Hepatocyte (in vitro differentiated cells): Measurements from ENCODE around the gene ZEB2. TPM values are rescaled to one million over a fixed set of nuclear protein-coding genes. Genes with fewer than 3 reads are reported as not detected.

Experiments used
- DNase-seq: peaks from one replicate; pipeline ENCODE4 v3.0.0-alpha.2; 2016; ENCODE audit warnings: low spot score
- H2AFZ ChIP-seq: fragments of 200-600 bp; sonication (generic); 2 replicates; pipeline ENCODE4 v1.6.0; 2016; ENCODE audit warnings: antibody characterized with exemption, mild to moderate bottlenecking
- H3K27ac ChIP-seq: fragments of 200-600 bp; sonication (generic); 2 replicates; pipeline ENCODE4 v1.5.1; 2016; ENCODE audit warnings: mild to moderate bottlenecking
- H3K27me3 ChIP-seq: fragments of 200-600 bp; sonication (generic); 2 replicates; pipeline ENCODE4 v1.6.1; 2016
- H3K36me3 ChIP-seq: fragments of 200-600 bp; sonication (generic); replicated peaks from 2 replicates; pipeline ENCODE4 v1.5.1; 2016; ENCODE audit warnings: low read depth; ENCODE audit not compliant: insufficient read depth
- H3K4me1 ChIP-seq: fragments of 200-600 bp; sonication (generic); 2 replicates; pipeline ENCODE4 v1.5.1; 2016; ENCODE audit warnings: mild to moderate bottlenecking, moderate library complexity; ENCODE audit not compliant: insufficient read depth
- H3K4me2 ChIP-seq: fragments of 200-600 bp; sonication (generic); 2 replicates; pipeline ENCODE4 v1.6.0; 2016
- H3K4me3 ChIP-seq: fragments of 200-600 bp; sonication (generic); 2 replicates; pipeline ENCODE4 v1.5.1; 2016; ENCODE audit warnings: mild to moderate bottlenecking
- H3K79me2 ChIP-seq: fragments of 200-600 bp; sonication (generic); 2 replicates; pipeline ENCODE4 v1.6.0; 2017; ENCODE audit warnings: mild to moderate bottlenecking
- H3K9me2 ChIP-seq: fragments of 200-600 bp; sonication (generic); replicated peaks from 2 replicates; pipeline ENCODE4 v1.6.0; 2017; ENCODE audit warnings: mild to moderate bottlenecking; ENCODE audit not compliant: insufficient read depth
- H3K9me3 ChIP-seq: fragments of 200-600 bp; sonication (generic); 2 replicates; pipeline ENCODE4 v1.5.1; 2016; ENCODE audit warnings: low read depth, mild to moderate bottlenecking
- H4K20me1 ChIP-seq: fragments of 200-600 bp; sonication (generic); 2 replicates; pipeline ENCODE4 v1.6.0; 2016; ENCODE audit warnings: mild to moderate bottlenecking; ENCODE audit not compliant: insufficient read depth, poor library complexity, severe bottlenecking
- CTCF ChIP-seq: fragments of 200-600 bp; sonication (generic); IDR thresholded peaks from 2 replicates; pipeline ENCODE4 v1.5.1; 2016; ENCODE audit warnings: antibody characterized with exemption, mild to moderate bottlenecking; ENCODE audit not compliant: poor library complexity
- EZH2 ChIP-seq: fragments of 200-600 bp; sonication (generic); IDR thresholded peaks from 2 replicates; pipeline ENCODE4 v1.6.1; 2016; ENCODE audit warnings: antibody characterized with exemption, mild to moderate bottlenecking, borderline replicate concordance
- EZH2phosphoT487 ChIP-seq: fragments of 200-600 bp; sonication (generic); IDR thresholded peaks from one replicate; pipeline ENCODE4 v1.6.1; 2018; ENCODE audit warnings: antibody characterized with exemption, mild to moderate bottlenecking, low read depth, moderate library complexity; ENCODE audit not compliant: unreplicated experiment, severe bottlenecking
- WGBS: methylation state at CpG from one replicate; pipeline ENCODE4 v1.1.6; 2016; ENCODE audit warnings: low lambda C conversion rate; ENCODE audit errors: missing lambda C conversion rate; 5-methylcytosine and 5-hydroxymethylcytosine counted together
- polyA plus RNA-seq: library from polyadenylated mRNA; unstranded; fragments of >200 nt; fragmentation: Nextera tagmentation; extraction: Ambion mirVana; gene quantifications from 2 replicates; pipeline ENCODE4 v1.2.1, GENCODE V29; 2016
- total RNA-seq: library from RNA; depleted of rRNA; stranded (reverse); fragments of >200 nt; gene quantifications from 2 replicates; pipeline ENCODE4 v1.2.3, GENCODE V29; 2014

ZEB2 gene
- total and polyA plus RNA-seq, 2 experiments from 2014 or later: 17.8 to 35.5 TPM

GRCh38 chr2:144426355-144426754, 93.6 kb downstream of the ZEB2 start:
- Histone ChIP-seq H3K9me2 (no peaks in the 10 kb centered on the region), H3K4me2 (no peak overlapping the region), H4K20me1 (no peaks in the 10 kb centered on the region), H3K4me1 (peaks cover 9% of the 10 kb centered on the region), H3K4me3 (no peak overlapping the region), H3K9me3 (no peaks in the 10 kb centered on the region), H3K79me2 (peaks cover 1% of the 10 kb centered on the region), H3K36me3 (no peaks in the 10 kb centered on the region), H3K27ac (no peak overlapping the region), H3K27me3 (no peaks in the 10 kb centered on the region), H2AFZ (no peak overlapping the region)
- no peak for TF ChIP-seq EZH2phosphoT487
- TF ChIP-seq CTCF: no peak
- no peak for TF ChIP-seq EZH2
- no peak for DNase-seq
- 96% methylated on average over 1 of the region's 1 CpG for WGBS

DNA sequence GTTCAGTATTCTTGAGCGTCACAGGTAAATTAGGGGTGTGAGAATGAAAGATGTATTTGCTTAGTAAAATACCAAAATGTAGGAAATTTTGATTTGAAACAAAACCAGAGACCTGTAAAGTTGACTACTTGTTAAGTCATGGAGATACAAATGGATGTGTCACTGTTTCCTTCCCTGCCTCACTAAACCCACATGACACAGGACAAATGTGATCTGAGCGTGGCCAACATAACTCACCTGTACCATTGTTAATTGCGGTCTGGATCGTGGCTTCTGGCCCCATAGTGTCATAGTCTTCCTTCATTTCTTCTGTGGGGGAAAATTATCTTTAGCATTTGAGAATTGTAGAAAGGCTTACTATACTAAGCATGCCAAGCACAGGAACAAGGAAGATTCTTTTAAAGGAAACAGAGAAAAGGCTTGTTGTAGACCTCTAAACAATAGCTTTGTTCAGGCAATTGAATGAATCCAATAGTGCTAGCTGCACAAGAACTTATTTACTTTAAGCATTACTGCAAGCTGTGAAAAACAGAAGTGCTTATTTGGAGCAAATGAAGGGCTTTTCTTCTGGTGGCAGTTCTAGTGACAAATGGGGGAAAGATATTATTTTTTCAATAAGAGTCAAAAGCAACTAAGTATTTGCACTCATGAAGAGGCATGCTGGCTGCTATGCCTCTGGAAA, 95.2 kb downstream of the ZEB2 start:
- peaks cover 5% of the 10 kb centered on the region for H3K4me1 ChIP-seq
- no peak overlapping the region for H2AFZ ChIP-seq
- no peak for DNase-seq
- no peaks in the 10 kb centered on the region for H3K79me2 ChIP-seq
- no peaks in the 10 kb centered on the region for H3K36me3 ChIP-seq
- no peak overlapping the region for H3K4me3 ChIP-seq
- H4K20me1 ChIP-seq: no peaks in the 10 kb centered on the region
- H3K9me3 ChIP-seq: no peaks in the 10 kb centered on the region
- no peaks in the 10 kb centered on the region for H3K9me2 ChIP-seq
- WGBS: 97% methylated on average over 4 of the region's 4 CpGs
- TF ChIP-seq EZH2 (no peak), EZH2phosphoT487 (no peak), CTCF (no peak)
- H3K27me3 ChIP-seq: no peaks in the 10 kb centered on the region
- H3K27ac ChIP-seq: no peak overlapping the region
- no peak overlapping the region for H3K4me2 ChIP-seq

DNA sequence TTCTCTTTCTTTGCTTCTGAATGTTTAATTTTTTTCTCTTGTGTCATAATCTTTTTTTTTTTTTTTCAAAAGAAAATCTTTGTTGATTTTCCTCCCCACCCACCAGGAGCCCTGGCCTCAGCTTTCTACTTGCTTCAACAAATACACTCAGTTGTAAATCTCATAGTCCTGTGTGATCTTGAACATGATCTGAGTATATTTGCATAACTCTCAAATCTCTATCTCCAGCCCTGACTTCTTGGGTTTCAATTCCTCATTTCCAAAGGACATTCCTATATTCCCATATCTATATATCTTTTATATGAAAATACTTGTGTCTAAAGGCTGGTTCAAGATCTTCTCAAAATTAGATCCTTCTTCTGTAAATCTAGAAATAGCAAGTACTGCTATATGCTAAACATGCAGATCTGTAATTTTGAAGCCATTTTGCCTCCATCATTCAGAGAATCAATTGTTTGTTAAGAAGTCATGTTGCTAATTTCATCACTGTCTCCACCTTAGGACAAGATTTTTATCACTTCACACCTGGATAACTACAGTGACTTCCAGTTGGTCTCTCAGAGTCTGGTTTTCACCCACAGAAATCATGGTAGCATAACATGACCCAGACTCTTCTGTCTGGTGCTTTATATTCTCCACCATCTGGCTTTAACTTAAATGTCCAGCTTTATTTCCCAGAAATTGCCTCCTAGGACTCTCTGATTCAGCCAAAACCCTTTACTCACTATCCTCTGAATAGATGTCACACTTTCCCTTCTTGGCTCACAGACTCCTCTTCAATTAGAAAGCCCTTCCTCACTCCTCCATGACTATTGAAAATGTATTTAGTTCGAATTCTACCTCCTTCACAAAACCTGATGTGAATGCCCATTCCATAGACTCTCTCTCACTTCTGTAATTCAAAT, 98.1 kb downstream of the ZEB2 start:
- Histone ChIP-seq H3K4me3 (no peak overlapping the region), H3K4me2 (no peak overlapping the region), H3K27me3 (no peaks in the 10 kb centered on the region), H4K20me1 (no peaks in the 10 kb centered on the region), H3K79me2 (no peaks in the 10 kb centered on the region), H3K36me3 (no peaks in the 10 kb centered on the region), H3K4me1 (no peaks in the 10 kb centered on the region), H3K9me3 (no peaks in the 10 kb centered on the region), H3K9me2 (no peaks in the 10 kb centered on the region), H3K27ac (no peak overlapping the region), H2AFZ (no peak overlapping the region)
- no peak for DNase-seq
- WGBS: 93% methylated on average over 1 of the region's 1 CpG
- TF ChIP-seq CTCF (no peak), EZH2 (no peak), EZH2phosphoT487 (no peak)
